Esophagus (tissue), 2 donors: ENCODE measurements around the gene SPAG4. TPM values are rescaled to one million over a fixed set of nuclear protein-coding genes. Genes with fewer than 3 reads are reported as not detected.

Experiments used
- H3K27ac ChIP-seq, 2 donors: one replicate each; pipeline ENCODE4 v1.5.1; 2013; ENCODE audit warnings: low read depth in 2 of 2, mild to moderate bottlenecking in 2 of 2, inconsistent platforms in 1 of 2, low read length in 1 of 2, moderate library complexity in 1 of 2
- H3K27me3 ChIP-seq, 2 donors: one replicate each; pipeline ENCODE4 v1.6.1; 2013; ENCODE audit warnings: low read length in 2 of 2, control low read depth in 1 of 2, mild to moderate bottlenecking in 1 of 2; ENCODE audit not compliant: insufficient read depth in 2 of 2, control insufficient read depth in 1 of 2
- H3K36me3 ChIP-seq, 2 donors: one replicate each; pipeline ENCODE4 v1.6.1; 2013; ENCODE audit warnings: low read length in 1 of 2; ENCODE audit not compliant: control insufficient read depth in 2 of 2, insufficient read depth in 2 of 2
- H3K4me1 ChIP-seq, 2 donors: one replicate each; pipeline ENCODE4 v1.6.1; 2013; ENCODE audit warnings: low read length in 1 of 2; ENCODE audit not compliant: control insufficient read depth in 2 of 2, insufficient read depth in 2 of 2
- H3K4me3 ChIP-seq, 2 donors: one replicate each; pipeline ENCODE4 v1.5.1; 2013; ENCODE audit warnings: low read length in 2 of 2, mild to moderate bottlenecking in 2 of 2, low read depth in 1 of 2, moderate library complexity in 1 of 2
- H3K9me3 ChIP-seq, 2 donors: one replicate each; pipeline ENCODE4 v1.6.1; 2013; ENCODE audit warnings: mild to moderate bottlenecking in 2 of 2, low read depth in 1 of 2, low read length in 1 of 2, moderate library complexity in 1 of 2; ENCODE audit not compliant: control insufficient read depth in 2 of 2, insufficient read depth in 1 of 2
- WGBS, 2 donors: extraction: QIAGEN DNeasy Blood & Tissue Kit; methylation state at CpG; one replicate each; pipeline ENCODE4 v1.1.7; 2013; 5-methylcytosine and 5-hydroxymethylcytosine counted together
- polyA plus RNA-seq, 2 donors: library from polyadenylated mRNA; stranded (reverse); fragments of 200-250 nt; gene quantifications; one replicate each; pipeline ENCODE4 v1.2.3, GENCODE V29; 2013
- donor health status: healthy with polysubstance abuse.
- donor health status: Bipolar disorder and iron deficiency.

Gene SPAG4
- polyA plus RNA-seq, 2 donors, result 1.6 to 3.8 TPM

DNA sequence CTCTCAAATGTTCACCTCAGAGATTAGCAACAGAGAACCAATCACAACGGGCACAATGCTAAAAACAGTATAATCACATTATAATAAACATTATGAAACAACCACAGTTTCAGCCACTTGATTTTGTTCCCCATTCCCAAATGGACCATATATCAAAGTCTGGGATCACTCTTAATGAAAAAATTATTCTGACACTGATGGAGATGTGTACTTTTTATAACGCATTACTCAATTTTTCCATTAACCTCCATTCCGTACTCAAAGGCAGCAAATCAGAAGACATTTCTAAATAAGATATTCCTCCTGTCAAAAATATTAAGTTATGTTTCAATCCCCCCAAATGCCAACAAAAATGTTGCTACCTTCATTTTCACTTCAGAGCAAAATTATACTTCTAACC, 46.3 kb downstream of the SPAG4 start:
- no peaks in the 10 kb centered on the region for H3K4me1 ChIP-seq

DNA sequence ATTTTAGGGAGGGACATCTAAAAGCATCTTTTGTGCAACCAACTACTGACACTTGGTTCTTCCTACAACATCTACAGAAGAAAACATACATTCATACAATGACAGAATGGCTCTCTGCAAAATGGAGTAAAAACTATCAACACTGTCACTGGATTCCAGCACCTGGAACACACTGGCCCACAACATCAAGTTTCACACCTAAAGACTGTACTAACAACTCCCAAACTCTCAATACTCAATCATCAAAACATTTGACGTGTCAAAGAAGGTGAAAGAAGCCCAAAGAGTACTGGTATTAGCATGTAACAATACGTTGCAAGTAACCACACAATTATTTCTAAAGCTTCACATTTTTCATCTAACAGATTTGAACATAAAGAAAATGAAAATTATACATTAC, 46.9 kb downstream of the SPAG4 start:
- no peaks in the 10 kb centered on the region for H3K36me3 ChIP-seq
- H3K4me1 ChIP-seq, result no peaks in the 10 kb centered on the region
- peak overlapping the region in 1 of 2 donors; percentile 96 for H3K4me3 ChIP-seq
- no peak overlapping the region for H3K27ac ChIP-seq
- no peaks in the 10 kb centered on the region for H3K9me3 ChIP-seq
- H3K27me3 ChIP-seq, result no peaks in the 10 kb centered on the region
- 13% methylated on average over 2 of the region's 2 CpGs for WGBS, 2 donors

More for the DNA sequence above, 46.3 kb downstream of the SPAG4 start:
- Histone ChIP-seq H3K36me3 (no peaks in the 10 kb centered on the region), H3K27ac (no peak overlapping the region), H3K9me3 (no peaks in the 10 kb centered on the region), H3K4me3 (peak overlapping the region in 1 of 2 donors; percentile 25), H3K27me3 (no peaks in the 10 kb centered on the region)
- 18 to 25% methylated on average over 3 of the region's 3 CpGs for WGBS, 2 donors

DNA sequence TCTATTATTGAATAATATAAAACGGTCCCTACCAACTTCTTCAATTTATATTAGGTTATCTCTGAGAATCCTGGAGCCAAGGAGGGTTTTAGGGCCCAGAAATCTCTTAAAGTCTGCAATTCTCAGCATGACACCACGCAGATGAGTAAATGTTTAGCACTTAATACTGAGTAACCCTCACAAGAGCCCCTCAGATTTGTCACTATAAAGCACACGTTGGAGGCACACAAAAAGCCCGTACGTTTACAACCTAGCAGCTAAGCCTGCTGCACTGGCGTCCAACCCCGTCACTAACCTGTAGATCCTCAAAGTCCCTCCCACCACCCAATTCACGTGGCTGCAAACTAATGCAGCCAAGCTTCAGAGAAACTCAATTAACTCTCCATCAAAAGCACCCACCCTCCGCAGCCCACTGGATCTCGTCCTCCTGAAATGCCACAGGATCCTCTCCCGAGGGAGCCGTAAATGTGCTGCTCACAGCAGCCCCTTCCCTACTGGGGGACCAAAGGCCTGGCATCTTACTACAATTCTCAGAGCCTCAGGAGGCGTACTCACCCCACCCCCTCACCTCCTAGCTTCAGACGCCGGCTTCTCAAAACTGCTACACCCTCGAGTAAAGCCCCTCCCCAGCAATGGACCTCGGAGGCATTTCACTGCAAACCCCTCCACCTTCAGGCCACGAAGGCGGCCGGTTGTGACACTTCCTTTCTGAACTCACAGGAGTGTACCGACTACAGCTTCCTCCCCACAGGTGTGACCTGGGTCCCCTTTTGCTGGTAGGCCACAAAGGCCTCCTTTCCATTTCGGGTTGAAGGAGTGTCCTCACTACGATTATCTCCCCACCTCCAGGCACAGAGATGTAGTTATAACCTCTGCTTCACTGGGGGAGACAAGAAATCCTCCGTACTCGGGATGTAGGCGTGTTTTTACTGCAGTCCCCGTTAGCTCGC, 48.2 kb downstream of the SPAG4 start:
- Histone ChIP-seq H3K4me1 (no peaks in the 10 kb centered on the region), H3K27me3 (no peaks in the 10 kb centered on the region), H3K36me3 (no peaks in the 10 kb centered on the region), H3K27ac (peak overlapping the region; percentile 94 to 99), H3K4me3 (peak overlapping the region; percentile 93 to 96), H3K9me3 (no peaks in the 10 kb centered on the region)
- 0 to 1% methylated on average over 28 of the region's 28 CpGs for WGBS, 2 donors

- Histone ChIP-seq H3K9me3 (no peaks in the 10 kb centered on the region), H3K4me3 (peak within 1 kb of the TSS; percentile 93 to 96), H3K4me1 (no peaks in the 10 kb centered on the region), H3K36me3 (peaks cover 5 to 6% of the 10 kb centered on the region in 2 donors), H3K27me3 (no peaks in the 10 kb centered on the region), H3K27ac (peak within 1 kb of the TSS; percentile 94 to 99)
- 1% methylated on average over 58 to 61 of the region's 61 CpGs for WGBS, 2 donors
Observed at GRCh38 chr20:35664466-35665206, 49.0 kb downstream of the SPAG4 start, which contains the start of the genes CPNE1 and RBM12. Gene CPNE1 (minus strand): TSS chr20:35664900. CDS start chr20:35632923, 31,977 bp downstream. Gene RBM12 (minus strand): TSS chr20:35664900. CDS start chr20:35655322, 9,578 bp downstream.

DNA sequence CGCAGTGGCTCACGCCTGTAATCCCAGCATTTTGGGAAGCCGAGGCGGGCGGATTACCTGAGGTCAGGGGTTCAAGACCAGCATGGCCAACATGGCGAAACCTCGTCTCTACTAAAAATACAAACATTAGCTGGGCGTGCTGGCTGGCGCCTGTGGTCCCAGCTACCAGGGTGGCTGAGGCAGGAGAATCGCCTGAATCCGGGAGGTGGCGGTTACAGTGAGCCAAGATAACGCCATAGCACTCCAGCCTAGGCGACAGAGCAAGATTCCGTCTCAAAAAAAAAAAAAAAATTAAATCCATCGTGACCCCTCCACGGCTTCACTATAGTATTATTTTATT, 50.3 kb downstream of the SPAG4 start:
- Histone ChIP-seq H3K4me1 (no peaks in the 10 kb centered on the region), H3K9me3 (no peaks in the 10 kb centered on the region), H3K27me3 (no peaks in the 10 kb centered on the region), H3K27ac (no peak overlapping the region), H3K36me3 (peaks cover 5 to 6% of the 10 kb centered on the region in 2 donors), H3K4me3 (no peak overlapping the region)
- 97 to 98% methylated on average over 17 of the region's 17 CpGs for WGBS, 2 donors

GRCh38 chr20:35669221-35669620, 53.6 kb downstream of the SPAG4 start:
- H3K27me3 ChIP-seq, result no peaks in the 10 kb centered on the region
- H3K36me3 ChIP-seq, result peaks cover 17 to 18% of the 10 kb centered on the region in 2 donors
- H3K9me3 ChIP-seq, result no peaks in the 10 kb centered on the region
- 96 to 98% methylated on average over 5 of the region's 5 CpGs for WGBS, 2 donors
- H3K4me1 ChIP-seq, result no peaks in the 10 kb centered on the region
- H3K27ac ChIP-seq, result no peak overlapping the region
- H3K4me3 ChIP-seq, result no peak overlapping the region

DNA sequence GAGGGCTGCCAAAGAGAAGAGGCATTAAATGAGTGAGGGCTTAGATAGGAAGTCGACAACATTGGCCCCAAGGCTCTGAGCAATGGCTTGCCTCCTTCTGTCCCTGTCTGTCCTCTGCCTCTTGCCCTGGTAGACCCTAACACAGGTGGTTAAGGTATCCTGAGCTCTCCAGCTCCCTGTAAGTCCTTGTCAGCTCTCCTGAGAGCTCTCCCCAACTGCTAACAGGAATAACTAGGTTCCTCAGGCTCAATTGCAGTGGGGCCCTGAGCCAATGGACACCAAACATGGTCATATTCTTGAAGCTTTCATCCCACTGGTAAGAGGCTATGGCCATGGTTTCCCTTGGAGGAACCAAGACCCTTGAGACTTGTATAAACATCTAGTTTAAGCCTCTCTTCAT, 54.1 kb downstream of the SPAG4 start:
- Histone ChIP-seq H3K4me1 (no peaks in the 10 kb centered on the region), H3K4me3 (no peak overlapping the region), H3K9me3 (no peaks in the 10 kb centered on the region), H3K27ac (no peak overlapping the region), H3K27me3 (no peaks in the 10 kb centered on the region), H3K36me3 (peaks cover 17 to 22% of the 10 kb centered on the region in 2 donors)
- WGBS, 2 donors, result 81 to 85% methylated on average over 1 of the region's 1 CpG

Other genes starting within 250 kb of the SPAG4 start
- gene UQCC1, start 203.9 kb upstream of the SPAG4 start, polyA plus RNA-seq, result 10 to 100 TPM; 17.4 to 18.9 TPM
- under 1 TPM in 1 of 2 donors, not detected in 1; 0.02 TPM for gene GDF5, start 177.6 kb upstream of the SPAG4 start, polyA plus RNA-seq
- gene CEP250, start 160.2 kb upstream of the SPAG4 start, polyA plus RNA-seq, result 10 to 100 TPM in 1 of 2 donors, 1 to 10 TPM in 1; 6.8 to 20.7 TPM
- gene C20orf173, start 86.2 kb upstream of the SPAG4 start, polyA plus RNA-seq, result not detected
- 100 to 1,000 TPM; 104 to 148 TPM for gene ERGIC3, start 73.8 kb upstream of the SPAG4 start, polyA plus RNA-seq
- gene CPNE1, start 49.1 kb downstream of the SPAG4 start, polyA plus RNA-seq, result 100 to 1,000 TPM in 1 of 2 donors, 10 to 100 TPM in 1; 88.9 to 119 TPM
- gene RBM12, start 49.1 kb downstream of the SPAG4 start, polyA plus RNA-seq, result 10 to 100 TPM in 1 of 2 donors, 1 to 10 TPM in 1; 9.4 to 15.3 TPM
- gene NFS1, start 83.5 kb downstream of the SPAG4 start, polyA plus RNA-seq, result 10 to 100 TPM; 18.2 to 23.4 TPM
- gene ROMO1, start 83.6 kb downstream of the SPAG4 start, polyA plus RNA-seq, result 100 to 1,000 TPM; 335 to 517 TPM
- gene RBM39, start 126.4 kb downstream of the SPAG4 start, polyA plus RNA-seq, result 100 to 1,000 TPM; 164 to 335 TPM
- gene PHF20, start 156.2 kb downstream of the SPAG4 start, polyA plus RNA-seq, result 10 to 100 TPM; 13.0 to 15.8 TPM